ENCODE results near the gene DNAAF5.

DNAAF5 gene

DNA sequence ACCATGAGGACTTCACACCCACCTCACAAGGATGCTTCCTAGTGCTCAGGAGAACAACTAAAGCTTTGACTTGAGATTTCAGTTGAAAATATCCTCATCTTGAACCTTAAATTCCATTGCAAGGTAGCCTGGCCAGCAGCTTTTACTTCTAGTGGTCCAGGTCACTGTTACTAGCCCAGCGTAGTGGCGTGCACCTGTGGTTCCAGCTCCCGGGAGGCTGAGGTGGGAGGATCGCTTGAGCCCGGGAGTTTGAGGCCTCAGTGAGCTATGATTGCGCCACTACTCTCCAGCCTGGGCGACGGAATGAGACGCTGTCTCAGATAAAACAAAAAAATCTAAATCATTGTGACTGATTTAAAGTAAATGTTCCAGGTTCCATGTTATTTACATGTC is 28.9 kb downstream of the DNAAF5 start:
- DNase-seq (ENCODE audit: low read depth) = no peak
- TF ChIP-seq, protein P1, sequence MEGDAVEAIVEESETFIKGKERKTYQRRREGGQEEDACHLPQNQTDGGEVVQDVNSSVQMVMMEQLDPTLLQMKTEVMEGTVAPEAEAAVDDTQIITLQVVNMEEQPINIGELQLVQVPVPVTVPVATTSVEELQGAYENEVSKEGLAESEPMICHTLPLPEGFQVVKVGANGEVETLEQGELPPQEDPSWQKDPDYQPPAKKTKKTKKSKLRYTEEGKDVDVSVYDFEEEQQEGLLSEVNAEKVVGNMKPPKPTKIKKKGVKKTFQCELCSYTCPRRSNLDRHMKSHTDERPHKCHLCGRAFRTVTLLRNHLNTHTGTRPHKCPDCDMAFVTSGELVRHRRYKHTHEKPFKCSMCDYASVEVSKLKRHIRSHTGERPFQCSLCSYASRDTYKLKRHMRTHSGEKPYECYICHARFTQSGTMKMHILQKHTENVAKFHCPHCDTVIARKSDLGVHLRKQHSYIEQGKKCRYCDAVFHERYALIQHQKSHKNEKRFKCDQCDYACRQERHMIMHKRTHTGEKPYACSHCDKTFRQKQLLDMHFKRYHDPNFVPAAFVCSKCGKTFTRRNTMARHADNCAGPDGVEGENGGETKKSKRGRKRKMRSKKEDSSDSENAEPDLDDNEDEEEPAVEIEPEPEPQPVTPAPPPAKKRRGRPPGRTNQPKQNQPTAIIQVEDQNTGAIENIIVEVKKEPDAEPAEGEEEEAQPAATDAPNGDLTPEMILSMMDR (conservative IDR thresholded peaks at IDR 0.05; ENCODE audit: low read depth, low read length) = no peak
- no peak overlapping the region for H3K4me3 ChIP-seq (ENCODE audit: low read length)

DNA sequence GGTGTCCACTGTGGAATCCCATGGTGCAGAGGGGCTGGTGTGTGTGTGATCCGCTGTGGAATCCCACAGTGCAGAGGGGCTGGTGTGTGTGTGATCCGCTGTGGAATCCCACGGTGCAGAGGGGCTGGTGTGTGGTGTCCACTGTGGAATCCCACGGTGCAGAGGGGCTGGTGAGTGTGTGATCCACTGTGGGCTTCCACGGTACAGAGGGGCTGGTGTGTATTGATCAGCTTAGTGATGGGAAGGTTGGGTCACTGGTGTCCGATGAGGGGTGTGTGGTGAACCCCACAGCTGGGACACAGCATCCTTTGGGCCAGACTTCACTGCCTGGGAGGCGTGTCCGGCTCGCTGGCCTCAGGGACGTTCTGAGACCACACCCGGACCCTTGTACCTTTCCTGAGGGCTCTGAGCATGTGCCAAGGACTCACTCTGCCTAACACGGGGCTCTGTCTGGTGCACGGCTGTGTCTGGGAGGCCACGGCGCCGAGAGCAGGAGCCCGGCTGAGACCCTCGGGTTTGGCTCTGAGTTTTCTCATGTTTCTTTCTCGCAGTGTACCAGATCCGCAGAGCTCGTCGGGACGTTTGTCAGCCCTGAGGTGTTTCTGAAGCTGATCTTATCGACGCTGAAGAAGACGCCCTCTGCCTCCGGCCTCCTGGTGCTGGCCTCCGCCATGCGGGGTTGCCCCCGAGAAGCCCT is 29.9 kb downstream of the DNAAF5 start:
- TF ChIP-seq, protein P1 (conservative IDR thresholded peaks at IDR 0.05; ENCODE audit: low read depth, low read length) = no peak
- no peak overlapping the region for H3K4me3 ChIP-seq (ENCODE audit: low read length)
- DNase-seq (ENCODE audit: low read depth) = no peak

DNA sequence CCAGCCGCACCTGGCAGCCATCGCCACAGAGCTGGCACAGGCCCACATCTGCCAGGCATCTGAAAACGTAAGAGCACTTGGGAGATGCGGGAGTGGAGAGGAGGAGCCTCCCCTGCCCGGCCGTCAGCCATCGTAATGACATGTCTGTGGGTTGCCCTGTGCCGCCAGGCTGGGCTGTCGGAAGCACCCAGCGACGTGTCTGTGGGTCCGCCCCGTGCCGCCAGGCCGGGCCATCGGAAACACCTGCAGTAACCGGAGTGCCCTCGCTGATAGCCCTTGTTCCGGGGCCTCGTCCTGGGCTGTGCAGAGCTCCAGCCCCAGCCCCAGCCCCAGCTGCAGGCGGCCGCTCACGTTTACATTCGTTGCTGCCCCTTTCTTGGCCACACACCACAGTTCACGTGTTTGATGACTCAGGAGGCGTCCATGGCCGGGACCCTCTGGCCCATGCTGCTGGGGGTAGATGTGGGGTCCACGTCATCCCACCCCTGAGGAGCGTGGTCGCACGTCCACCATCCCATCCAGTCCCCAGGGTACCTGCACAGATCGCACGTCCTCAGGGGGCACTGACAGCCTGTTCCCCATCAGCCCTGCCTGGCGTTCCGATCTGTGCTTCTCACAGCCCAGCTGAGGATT is 30.5 kb downstream of the DNAAF5 start:
- DNase-seq (ENCODE audit: low read depth) = no peak
- TF ChIP-seq, protein P1 (conservative IDR thresholded peaks at IDR 0.05; ENCODE audit: low read depth, low read length) = no peak
- no peak overlapping the region for H3K4me3 ChIP-seq (ENCODE audit: low read length)

DNA sequence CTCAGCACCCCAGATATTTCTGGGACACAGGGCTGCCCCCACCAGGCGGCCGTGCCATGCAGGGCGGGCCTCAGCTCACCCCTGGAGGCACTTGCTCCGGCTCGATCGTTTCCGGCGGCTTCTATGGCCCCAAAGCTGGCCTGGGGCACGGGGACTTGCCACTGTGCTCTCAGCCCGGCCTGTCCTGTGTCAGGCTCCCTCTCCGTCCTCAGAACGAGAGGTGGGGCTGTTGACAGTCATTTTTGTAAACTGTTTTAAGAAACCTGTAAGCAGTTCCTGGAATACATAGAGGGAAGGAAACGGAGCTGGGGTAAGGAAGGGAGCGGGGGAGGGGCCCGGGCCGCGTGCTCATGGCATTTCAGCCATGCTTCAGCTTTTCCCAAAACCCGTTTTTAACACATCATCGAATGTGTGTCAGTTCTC is 31.3 kb downstream of the DNAAF5 start:
- DNase-seq (ENCODE audit: low read depth) = no peak
- TF ChIP-seq, protein P1 (conservative IDR thresholded peaks at IDR 0.05; ENCODE audit: low read depth, low read length) = no peak
- H3K4me3 ChIP-seq (ENCODE audit: low read length) = no peak overlapping the region

DNA sequence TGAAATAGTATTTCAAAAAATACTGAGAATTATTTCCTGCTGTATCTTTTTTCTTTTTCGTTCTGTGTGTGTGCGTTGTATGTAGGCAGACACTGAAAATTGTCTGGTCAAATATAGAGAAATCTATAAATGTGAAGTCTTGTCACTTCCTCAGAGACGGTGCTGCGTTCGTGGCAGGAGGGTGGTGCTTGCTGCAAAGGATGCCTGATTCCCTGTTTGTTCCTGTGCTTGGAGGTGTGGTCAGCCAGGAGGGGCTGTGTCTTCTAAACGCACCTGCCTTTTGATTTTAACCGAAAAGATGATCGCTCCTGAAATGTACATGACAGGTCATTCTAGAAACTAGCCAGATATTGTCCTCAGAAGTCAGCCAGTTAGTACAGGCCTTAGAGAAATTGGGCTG is 33.1 kb downstream of the DNAAF5 start:
- DNase-seq (ENCODE audit: low read depth) = no peak

DNA sequence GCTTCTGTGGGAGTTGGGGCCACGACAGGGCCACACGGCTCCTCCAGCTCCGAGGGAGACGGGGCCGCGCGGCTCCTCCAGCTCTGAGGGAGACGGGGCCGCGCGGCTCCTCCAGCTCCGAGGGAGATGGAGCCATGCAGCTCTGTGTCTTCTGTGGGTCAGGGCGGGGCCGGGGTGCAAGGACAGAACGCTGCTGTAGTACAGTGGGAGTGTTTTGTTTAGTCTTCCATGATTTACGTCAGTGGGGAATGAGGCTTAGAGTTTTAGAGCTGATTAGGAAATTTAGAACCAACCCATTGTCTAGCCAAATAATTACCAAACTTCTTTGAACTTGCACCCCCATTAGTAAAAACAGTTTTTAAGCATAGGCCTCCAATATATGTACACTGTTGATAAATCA is 33.5 kb downstream of the DNAAF5 start:
- H3K4me3 ChIP-seq (ENCODE audit: low read length) = no peak overlapping the region
- no peak for DNase-seq (ENCODE audit: low read depth)
- TF ChIP-seq, protein P1 (conservative IDR thresholded peaks at IDR 0.05; ENCODE audit: low read depth, low read length) = no peak

More for the DNA sequence above, 33.1 kb downstream of the DNAAF5 start:
- no peak overlapping the region for H3K4me3 ChIP-seq (ENCODE audit: low read length)
- TF ChIP-seq, protein P1 (conservative IDR thresholded peaks at IDR 0.05; ENCODE audit: low read depth, low read length) = no peak

DNA sequence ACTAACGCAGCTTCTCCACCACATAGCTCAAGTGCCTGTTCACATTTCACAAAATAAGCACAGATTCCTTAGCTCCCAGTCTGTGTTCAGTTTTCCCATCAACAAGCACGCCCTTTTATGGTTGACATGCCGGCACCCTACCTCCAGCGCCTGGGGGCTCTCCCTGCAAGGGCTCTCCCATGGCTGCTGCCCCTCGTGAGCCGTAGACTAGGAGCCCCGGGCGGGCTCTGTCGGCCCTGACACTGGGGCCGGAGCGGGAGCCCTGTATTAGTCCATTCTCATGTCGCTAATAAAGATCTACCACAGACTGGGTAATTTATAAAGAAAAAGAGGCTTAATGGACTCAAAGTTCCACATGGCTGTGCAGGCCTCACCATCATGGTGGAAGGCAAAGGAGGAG is 34.6 kb downstream of the DNAAF5 start:
- no peak overlapping the region for H3K4me3 ChIP-seq (ENCODE audit: low read length)
- no peak for DNase-seq (ENCODE audit: low read depth)
- TF ChIP-seq, protein P1 (conservative IDR thresholded peaks at IDR 0.05; ENCODE audit: low read depth, low read length) = no peak

All from retinal pigment epithelial cell (primary cell).